WTC11 (cell line): ENCODE results near the gene LRRC9.

Experiments used
- CTCF ChIP-seq: fragments of 200-600 bp; IDR thresholded peaks from 2 replicates; pipeline ENCODE4 v1.8.0; 2022; ENCODE audit warnings: antibody characterized with exemption
- SMAD3 ChIP-seq: sonication (generic); formaldehyde crosslinking; IDR thresholded peaks from 2 replicates; pipeline ENCODE4 v1.8.0; 2022; ENCODE audit warnings: missing genetic modification reagents, mild to moderate bottlenecking, borderline replicate concordance
- SMAD4 ChIP-seq: sonication (generic); formaldehyde crosslinking; IDR thresholded peaks from 2 replicates; pipeline ENCODE4 v1.8.0; 2022; ENCODE audit warnings: mild to moderate bottlenecking, missing genetic modification reagents
- SP1 ChIP-seq: sonication (generic); formaldehyde crosslinking; conservative IDR thresholded peaks from 2 replicates; pipeline ENCODE4 v1.8.1; 2022; ENCODE audit warnings: missing genetic modification reagents

- TF ChIP-seq CTCF (no peak), SMAD4 (CRISPR knock-in tag) (no peak), SMAD3 (no peak), SP1 (no peak)
These were observed 15.8 kb upstream of the LRRC9 start for GRCh38 chr14:59904184-59904583.
